K562 (cell line): ENCODE results near the gene TMEM63C.

Experiments
- EGR1 ChIP-seq: fragments of 450-650 bp; conservative IDR thresholded peaks from 2 replicates; pipeline ENCODE4 v1.6.1; 2017; ENCODE audit warnings: mild to moderate bottlenecking
- MTA2 ChIP-seq: fragments of 450-650 bp; IDR thresholded peaks from 2 replicates; pipeline ENCODE4 v1.6.1; 2016; ENCODE audit warnings: low read depth
- NFRKB ChIP-seq: fragments of 450-650 bp; IDR thresholded peaks from 2 replicates; pipeline ENCODE4 v1.6.1; 2016; ENCODE audit warnings: low read depth

DNA sequence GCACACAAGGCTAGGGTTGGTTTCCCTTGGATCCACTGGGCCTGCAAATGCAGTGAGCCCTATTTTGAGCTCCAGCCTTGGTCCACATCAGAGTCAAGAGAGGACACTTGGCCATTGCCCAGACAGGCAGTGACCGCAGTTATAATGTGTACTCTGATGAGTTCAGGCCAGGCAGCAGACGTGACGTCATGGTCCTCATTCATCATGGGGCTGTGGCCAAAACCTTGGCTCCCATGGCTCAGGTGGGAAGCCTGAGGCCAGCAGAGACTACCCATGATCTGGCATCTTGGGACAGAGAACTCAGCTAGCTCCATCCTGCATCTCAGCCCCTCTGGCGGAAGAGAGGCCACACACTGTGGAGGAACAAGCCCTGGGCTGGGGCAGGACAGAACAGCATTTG is 16.4 kb downstream of the TMEM63C start:
- TF ChIP-seq MTA2 (no peak), NFRKB (no peak), EGR1 (no peak)
